ENCODE measurements around the gene PAPPA.
A peak's percentile ranks its signal among the peaks of the same experiment; 100 is the strongest.

PAPPA gene, protein sequence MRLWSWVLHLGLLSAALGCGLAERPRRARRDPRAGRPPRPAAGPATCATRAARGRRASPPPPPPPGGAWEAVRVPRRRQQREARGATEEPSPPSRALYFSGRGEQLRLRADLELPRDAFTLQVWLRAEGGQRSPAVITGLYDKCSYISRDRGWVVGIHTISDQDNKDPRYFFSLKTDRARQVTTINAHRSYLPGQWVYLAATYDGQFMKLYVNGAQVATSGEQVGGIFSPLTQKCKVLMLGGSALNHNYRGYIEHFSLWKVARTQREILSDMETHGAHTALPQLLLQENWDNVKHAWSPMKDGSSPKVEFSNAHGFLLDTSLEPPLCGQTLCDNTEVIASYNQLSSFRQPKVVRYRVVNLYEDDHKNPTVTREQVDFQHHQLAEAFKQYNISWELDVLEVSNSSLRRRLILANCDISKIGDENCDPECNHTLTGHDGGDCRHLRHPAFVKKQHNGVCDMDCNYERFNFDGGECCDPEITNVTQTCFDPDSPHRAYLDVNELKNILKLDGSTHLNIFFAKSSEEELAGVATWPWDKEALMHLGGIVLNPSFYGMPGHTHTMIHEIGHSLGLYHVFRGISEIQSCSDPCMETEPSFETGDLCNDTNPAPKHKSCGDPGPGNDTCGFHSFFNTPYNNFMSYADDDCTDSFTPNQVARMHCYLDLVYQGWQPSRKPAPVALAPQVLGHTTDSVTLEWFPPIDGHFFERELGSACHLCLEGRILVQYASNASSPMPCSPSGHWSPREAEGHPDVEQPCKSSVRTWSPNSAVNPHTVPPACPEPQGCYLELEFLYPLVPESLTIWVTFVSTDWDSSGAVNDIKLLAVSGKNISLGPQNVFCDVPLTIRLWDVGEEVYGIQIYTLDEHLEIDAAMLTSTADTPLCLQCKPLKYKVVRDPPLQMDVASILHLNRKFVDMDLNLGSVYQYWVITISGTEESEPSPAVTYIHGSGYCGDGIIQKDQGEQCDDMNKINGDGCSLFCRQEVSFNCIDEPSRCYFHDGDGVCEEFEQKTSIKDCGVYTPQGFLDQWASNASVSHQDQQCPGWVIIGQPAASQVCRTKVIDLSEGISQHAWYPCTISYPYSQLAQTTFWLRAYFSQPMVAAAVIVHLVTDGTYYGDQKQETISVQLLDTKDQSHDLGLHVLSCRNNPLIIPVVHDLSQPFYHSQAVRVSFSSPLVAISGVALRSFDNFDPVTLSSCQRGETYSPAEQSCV (N-terminal part only)

DNA sequence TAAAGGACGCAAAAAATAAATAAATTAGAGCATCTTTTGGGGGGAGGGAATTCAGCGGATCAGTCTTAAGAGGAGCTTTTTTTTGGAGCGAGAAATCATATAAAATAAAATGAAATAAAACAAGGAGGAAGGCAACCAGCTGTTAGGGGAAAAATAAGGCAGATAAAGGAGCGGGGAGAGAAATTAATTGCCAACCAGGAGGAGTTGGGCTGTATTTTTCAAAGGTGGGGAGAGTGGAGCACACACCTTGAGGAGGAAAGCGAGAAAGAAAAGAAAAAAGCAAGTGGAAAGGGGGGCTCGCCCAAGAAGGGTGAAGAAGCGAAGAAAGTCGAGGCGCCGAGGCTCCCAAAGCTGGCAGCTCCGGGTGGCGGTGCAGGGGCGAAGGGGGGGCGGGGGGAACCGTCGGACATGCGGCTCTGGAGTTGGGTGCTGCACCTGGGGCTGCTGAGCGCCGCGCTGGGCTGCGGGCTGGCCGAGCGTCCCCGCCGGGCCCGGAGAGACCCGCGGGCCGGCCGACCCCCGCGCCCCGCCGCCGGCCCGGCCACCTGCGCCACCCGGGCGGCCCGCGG is at the start of gene PAPPA:
Gene PAPPA, plus strand, starts transcription at position 27 of the 569 bp plus-strand sequence. Its CDS starts 382 bp downstream, at position 409.
- DNase-seq, result no peak

DNA sequence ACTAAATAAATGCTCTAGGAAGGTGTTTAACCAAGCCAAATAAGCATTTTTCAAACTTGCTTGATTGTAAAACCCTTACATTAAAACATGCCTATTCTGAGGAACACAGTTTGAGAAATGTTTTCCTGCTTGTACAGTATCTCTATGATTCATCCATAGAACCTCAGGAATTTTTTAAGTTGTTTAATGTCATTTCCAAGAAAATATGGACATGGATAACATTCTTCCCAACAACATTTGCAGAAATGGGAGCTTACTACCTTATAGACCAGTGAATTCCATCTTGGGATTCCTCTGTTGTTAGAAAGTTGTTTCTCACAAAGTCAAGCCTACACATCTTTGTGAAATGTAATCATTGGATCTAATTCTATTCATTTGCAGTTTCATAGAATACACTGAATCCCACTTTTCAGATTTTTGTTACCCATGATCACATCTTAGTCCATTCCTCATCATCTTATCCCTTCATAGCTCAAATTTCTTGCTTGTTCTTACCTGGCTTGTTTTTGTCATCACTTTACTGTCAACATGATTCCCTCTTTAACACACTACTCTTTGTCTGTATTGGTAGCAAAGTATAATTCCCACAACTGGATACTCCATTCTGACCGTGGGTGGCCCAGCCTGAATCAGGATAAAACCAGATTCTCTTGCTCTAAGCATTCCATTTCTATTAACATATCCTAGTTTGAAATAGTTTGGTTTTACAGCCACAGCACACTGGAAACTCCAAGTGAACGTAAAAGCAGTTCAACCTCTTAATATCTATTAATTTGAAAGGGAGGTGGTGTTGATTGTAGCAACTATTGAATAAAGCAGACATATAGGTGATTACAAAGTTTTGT is 49.4 kb upstream of the PAPPA start:
- DNase-seq, result no peak

DNA sequence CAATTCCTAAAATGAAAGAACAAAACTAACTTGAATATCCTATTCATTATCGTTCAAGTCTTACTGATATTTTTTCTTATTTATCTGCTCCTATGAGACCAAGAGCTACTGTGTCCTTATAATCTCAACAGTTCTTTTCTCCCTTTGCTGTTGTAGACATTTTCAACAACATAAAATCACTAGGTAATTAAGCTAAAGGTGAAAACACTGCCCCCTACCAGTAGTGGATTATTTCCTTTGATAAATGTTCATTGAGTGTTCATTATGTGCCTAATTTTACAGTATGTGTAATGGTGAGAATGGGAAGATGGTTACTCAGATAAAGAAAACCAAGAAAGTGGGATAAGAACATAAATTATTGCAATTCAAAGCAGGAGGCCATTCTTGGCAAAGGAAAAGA is 41.4 kb upstream of the PAPPA start:
- no peak for DNase-seq

DNA sequence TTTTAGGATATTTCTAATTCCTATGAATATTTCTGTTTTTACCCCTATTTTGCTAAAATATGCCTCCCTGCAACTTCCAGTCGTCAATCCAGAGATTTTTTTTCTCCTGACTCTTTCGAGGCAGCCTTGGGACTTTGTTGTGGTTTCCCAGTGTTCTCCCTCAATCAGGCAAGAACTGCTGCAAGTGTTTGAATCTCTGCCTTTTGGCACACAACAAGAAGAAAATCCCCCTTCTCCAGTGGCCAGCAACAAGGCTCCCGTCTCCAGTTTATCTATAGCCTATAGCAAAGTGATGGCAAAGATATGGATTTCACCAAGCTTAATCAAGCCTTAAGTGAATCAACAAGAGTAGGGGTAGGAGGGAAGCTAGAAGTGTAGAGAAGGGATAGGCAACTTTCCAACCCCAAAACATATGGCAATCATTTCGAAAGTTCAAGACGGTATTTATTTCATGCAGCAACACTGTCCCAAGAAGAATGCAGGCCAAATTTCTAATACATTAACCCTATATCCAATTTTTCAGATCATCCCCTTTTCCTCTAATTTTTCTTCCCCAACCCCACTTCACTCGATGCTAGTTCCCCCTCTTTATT is 37.7 kb upstream of the PAPPA start:
- no peak for DNase-seq

DNA sequence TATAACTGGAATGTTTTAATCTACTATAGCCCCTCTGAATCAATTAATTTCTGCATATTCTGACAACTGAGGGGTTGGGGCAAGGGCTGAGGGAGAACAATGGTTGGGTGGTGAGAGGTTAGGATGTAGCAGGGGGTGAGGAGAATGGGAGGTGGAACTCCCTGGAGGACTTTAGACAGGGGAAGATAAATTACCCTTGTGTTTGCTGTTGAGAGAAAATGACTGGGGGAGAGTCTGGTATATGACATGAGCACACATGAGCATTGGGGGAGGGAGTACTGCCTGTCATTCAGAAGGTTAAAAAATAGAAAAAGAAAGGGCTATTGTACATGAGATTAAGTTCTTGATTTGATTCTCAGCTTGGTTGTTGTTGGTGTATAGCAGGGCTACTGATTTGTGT is 37.2 kb upstream of the PAPPA start:
- peak; percentile 6 for DNase-seq

DNA sequence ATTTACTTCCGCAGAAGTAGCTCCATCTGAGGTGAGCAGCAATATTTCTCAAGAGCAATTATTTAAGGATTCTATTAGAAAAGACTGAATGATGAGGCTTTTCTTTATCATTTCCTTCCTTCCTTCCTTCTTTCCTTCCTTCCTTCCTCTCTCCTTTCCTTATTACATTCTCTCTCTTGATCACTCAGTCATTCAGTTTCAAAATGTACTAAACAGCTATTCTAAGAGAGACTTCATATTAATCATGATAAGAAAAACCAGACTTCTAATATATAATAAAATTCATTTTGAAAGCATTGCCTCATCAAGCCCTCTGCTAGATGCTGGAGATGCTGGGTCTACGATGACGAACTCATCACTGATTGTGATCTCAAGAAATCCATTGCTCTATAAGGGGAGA is 30.4 kb upstream of the PAPPA start:
- no peak for DNase-seq

DNA sequence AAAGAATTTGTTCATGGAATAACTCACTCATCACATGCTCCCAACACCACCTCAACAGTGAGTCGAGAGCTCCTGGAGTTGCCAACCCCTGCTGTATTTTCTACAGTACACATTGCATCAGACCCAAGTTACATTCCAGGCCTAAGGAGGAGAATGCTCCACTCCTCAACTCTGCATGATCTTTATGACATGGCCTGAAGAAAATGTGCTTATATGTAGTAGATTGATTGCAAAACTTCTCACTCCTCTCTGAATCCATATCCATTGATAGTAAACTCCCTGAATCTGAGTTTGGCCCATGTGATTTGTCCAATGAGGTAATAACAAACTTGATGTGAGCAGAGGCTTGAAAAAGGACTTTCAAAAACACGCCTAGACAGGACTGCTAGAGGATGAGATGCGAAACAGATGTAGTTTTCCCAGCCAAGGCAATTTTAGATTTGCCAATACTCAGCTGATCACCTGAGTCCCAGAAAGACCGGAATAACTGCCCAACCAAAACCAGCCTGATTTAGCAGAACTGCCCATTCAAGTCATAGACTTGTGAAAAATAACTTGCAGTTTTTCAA is 29.0 kb upstream of the PAPPA start:
- DNase-seq, result no peak

DNA sequence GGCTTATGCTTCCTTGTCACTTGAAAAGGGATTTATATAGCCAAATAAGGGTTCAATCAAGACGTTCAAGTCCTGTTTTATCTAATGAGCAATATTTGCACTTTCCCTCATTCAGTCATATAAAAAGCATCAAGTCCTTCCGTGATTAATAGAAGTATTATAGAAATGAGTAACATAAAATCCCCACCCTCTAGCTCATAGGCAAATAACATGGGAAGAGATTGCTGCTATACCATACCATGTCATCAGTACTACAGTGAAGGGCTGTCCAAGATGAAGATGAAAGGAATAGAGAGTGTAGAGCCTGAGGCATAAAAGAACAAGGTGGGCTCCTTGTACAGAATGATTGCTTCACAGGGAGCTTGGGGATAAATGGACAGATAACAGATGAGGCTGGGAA is 20.4 kb upstream of the PAPPA start:
- DNase-seq, result no peak

DNA sequence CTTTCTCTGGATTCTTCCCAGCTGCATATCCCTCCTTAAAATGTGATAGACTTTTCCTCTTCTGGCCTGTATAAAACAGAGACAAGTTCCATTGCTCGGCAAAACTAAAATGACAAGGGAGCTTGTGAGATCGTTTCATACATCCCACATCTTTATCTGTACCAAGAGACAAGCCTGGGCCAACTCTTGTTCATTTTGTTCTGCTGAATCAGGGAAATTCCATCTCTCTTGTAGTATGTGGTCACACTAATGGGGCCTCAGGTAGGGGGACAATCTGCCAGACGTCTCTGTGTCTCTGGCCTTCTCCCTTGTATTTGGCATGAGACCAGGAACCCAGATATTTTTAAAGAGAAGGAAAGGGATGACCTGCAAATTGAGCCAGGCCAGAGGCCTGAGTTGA is 18.6 kb upstream of the PAPPA start:
- DNase-seq, result no peak

DNA sequence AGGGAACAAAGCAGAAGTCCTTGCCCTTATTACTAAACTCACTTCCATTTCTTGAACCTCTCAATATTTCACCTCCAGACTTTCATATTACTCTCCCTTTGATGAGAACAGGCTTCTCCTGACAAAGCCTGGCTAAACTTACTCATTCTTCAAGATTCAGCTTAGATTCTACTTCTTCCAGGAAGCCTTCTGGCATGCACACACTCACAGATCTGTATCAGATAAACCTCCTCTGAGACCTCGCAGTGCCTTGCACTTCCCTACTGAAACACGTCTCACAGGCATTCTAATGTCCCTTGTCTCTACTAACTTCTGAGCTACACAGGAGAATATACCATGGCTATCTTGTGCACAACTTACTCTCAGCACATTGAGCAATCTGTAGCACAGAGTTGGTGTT is 16.6 kb upstream of the PAPPA start:
- no peak for DNase-seq

DNA sequence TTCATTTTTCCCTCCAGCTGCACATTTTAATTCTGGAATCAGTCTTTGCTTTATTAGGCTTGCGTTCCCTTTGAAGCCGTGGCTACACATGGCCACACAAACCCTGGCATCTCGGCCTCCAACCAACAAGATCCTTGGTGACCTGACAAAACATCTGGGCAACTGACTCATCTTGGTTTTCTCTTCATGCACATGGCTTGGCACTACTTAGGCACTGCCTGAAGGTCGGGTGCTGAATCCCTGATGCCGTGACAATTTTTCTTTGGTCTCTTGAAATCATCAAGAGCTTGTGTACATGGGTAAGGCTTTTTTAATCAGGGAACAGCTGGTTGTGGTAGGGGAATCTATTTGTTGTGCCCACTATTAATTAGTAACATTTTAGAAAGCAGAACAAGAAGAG is 16.0 kb upstream of the PAPPA start:
- DNase-seq, result no peak

DNA sequence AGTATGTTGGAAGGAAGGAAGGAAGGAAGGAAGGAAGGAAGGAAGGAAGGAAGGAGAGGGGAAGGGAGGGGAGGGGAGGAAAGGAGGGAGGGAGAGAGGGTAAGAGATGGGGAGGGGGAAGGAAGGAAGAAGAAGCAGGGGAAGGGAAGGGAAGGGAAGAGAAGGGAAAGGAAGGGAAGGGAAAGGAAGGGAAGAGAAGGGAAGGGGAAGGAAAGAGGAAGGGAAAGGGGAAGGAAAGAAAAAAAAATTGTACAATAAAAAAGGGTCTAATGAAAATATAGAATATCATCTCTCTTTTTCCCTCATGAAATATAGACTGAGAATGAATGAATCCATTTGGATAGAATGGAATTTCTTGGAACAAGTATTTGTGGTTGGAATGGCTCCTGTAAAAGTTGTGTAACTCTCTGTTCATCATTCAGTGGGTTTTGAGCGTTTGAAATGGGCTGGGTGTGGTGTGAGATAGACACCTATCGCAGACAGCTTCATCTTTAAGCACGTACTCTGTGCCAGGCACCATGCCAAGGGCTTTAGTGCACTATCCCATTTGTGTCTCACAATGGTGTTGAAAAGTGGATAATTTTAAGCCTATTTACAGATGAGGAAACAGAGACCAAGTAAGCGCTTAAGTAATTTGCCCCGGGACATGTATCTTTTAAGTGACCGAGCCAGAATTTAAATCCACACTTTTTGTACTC is 11.6 kb upstream of the PAPPA start:
- no peak for DNase-seq

DNA sequence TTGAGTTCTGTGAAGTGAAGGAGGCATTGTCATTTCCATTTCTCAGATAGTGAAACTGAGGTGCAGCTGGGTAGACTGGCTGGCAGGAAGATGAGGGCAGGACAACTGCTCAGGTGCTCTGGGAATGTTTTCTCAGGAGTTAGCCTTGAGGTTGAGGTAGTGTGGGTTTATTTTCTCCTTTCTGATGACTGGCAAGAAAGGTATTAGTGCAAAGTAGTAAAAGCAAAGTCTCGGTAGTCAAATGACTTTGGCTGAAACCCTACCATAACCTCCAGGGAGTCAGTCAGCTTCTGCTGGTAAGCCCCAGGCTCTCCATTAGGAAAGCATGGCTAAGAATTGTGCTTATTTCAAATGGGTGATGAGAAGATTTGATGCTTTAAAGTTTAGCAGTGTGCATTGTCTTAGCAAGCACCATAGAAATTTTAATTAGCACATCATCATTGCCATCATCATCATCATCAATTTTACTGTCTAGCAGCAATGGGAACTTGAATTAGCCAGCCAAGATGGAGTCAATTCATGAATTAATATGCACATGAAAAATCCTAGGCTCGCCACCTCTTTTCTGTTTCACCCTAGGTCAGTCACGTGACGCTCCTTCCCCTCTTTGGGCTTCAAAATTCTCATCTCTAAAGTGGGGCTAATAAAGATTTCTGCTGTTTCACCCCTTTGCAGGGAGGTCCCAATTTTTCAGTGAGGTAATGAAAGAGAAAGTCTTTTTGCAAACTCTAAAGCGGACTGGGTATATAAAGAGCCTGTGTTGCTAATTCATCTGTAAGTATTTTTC is 10.7 kb upstream of the PAPPA start:
- no peak for DNase-seq

DNA sequence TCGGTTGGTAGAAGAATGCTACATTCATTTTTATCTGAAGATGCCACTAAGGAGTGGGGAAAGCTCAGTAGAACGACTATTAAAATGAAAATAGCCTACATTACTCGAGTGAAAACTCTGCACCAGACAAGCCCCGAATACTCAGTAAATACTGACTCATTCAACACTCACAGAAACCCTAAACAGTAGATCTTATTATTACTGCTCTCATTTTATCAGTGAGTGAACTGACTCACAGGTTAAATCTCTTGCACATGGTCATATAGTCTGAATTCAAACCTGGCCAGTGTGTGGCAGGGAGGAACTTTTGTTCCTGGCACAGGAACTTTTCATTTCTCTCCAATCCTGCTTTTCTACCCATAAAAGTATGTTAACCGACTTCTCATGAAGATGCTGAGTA is 9.6 kb upstream of the PAPPA start:
- no peak for DNase-seq

DNA sequence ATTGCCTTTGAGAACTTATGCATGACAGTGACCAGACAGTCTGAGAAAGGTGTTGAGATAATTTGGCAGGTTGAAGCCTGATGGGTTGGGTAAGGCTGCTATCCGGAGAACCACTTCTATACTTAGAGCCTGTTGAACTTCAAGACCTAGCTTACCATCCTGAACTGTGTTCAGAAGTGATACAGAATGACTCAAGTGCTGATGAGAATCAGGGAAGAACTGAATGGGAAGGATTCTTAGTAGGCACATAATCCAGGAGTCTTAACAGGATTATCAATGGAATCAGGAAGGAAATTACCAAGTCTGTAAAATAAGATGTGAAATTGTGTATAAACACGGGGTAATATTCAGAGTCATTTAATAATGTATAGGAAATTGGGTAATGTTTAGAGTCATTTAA is 9.0 kb upstream of the PAPPA start:
- DNase-seq, result no peak

DNA sequence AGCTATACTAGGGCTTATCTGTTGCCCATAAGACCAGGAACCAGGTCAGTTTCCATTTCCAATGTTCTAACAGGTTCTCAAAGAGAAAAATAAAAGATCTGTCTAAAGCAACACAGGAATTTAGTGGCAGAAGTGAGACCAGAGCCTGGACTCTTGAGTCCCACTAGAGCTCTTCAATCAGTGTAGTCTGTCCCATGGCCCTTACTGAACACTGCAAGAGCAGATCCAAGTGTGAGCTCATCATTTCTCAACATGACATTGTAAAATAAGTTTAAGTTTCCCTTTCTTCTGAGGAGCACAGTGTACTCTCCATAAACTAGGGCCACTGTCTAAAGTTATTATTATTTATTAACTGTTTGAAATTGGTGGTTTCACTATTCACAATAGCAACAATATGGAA is 8.6 kb upstream of the PAPPA start:
- DNase-seq, result no peak

DNA sequence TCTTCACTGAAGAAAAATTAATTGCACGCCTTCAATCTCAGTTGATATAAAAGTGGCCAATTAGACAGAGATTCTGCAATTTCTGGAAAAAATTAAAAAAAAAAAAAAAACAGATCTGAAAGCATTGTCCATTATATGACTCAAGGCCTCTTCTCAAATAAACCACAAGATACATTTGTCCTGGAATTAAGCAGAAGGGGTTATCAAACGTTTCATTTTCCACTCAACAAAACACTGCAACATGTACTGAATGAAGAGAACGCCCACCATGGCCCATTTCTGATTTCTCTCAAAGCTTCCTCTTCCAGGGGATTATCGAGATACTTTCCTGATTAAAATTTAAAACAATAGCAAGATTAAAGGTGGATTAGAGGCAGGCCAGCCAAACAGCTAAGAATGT is 5.8 kb upstream of the PAPPA start:
- DNase-seq, result no peak

DNA sequence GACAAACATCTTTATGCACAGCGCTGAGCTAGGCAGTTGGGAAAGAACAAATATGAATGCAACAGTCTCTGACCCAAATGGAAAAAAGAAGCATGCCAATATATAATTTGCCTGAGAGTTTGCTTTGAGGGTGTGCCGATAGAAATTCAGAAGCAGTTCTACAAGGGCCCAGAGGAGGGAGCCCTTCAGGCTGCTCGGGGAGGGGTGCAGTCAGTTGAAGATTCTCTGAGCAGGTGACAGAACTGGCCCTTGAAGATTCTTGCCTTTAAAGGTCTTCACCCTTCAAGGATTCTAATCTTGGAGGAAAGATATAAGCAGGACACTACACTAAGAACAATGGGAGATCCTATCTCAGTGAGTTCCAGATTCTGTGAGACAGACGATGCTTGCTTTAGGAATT is 3.7 kb upstream of the PAPPA start:
- no peak for DNase-seq

DNA sequence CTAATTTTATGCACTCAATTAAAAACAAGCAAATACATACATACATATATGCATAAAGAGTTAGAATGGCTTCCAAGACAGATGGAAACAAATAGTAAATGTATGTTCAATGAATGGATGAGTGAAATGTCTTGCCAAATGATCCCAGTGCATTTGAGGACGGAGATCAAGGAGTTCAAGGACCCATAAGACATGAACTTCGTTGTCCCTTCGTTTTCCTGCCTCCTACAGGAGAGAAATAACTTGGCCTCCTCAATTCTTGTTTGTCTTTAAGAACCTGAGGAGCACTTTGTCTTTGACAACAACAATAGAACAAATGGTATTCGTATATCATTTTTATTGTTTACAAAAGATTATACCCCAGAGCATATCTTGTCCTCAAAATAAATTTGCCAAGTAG is 2.4 kb upstream of the PAPPA start:
- DNase-seq, result no peak

DNA sequence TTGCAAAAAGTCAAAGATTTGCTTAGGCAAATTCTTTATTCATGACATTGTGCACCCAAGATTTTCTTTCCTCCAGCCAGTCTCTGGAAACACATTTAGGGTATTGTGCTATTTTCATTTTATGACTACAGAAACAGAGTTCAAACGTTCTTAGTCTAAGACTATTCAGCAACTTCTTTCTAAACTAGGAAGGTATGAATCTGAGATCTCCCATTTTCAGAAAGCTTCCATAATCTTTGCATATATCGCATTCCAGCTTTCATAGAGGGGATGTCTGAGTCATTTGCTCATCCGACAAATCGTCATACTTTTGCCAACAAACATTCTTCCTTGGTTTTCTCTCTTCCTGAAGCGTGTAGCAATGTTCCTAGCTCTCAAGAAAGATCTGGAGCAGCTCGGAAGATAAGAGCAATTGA is 1.6 kb upstream of the PAPPA start:
- no peak for DNase-seq
